Pons (tissue), 1 donor: ENCODE results near the gene PTDSS2.
A peak's percentile ranks its signal among the peaks of the same experiment; 100 is the strongest.

Source experiments
- DNase-seq: peaks from one replicate; pipeline ENCODE4 v3.0.0-alpha.2; 2016; ENCODE audit warnings: low spot score

Gene PTDSS2

GRCh38 chr11:490186-490929 lies 40.3 kb downstream of the PTDSS2 start:
- no peak for DNase-seq

- no peak for DNase-seq
Measured at GRCh38 chr11:490930-491260, 40.8 kb downstream of the PTDSS2 start.

- no peak for DNase-seq
Measured at GRCh38 chr11:491358-491757, 41.3 kb downstream of the PTDSS2 start.

- no peak for DNase-seq
Measured at GRCh38 chr11:492427-493226, 42.5 kb downstream of the PTDSS2 start.

GRCh38 chr11:494761-495536 lies 44.9 kb downstream of the PTDSS2 start:
- peak; percentile 82 for DNase-seq

GRCh38 chr11:495537-495931 lies 45.5 kb downstream of the PTDSS2 start:
- no peak for DNase-seq

GRCh38 chr11:496834-497564 lies 46.9 kb downstream of the PTDSS2 start:
- no peak for DNase-seq

- DNase-seq, result no peak
Measured at GRCh38 chr11:497565-498296, 47.7 kb downstream of the PTDSS2 start.

GRCh38 chr11:498297-499181 lies 48.5 kb downstream of the PTDSS2 start:
- DNase-seq, result no peak

- no peak for DNase-seq
Measured at GRCh38 chr11:499201-500076, 49.4 kb downstream of the PTDSS2 start.

GRCh38 chr11:501001-501682 lies 51.1 kb downstream of the PTDSS2 start:
- DNase-seq, result no peak

- no peak for DNase-seq
Measured at GRCh38 chr11:501683-502287, 51.7 kb downstream of the PTDSS2 start.

GRCh38 chr11:502288-503178 lies 52.5 kb downstream of the PTDSS2 start:
- no peak for DNase-seq

- DNase-seq, result peak; percentile 96
Measured at GRCh38 chr11:503179-503981, 53.3 kb downstream of the PTDSS2 start.

GRCh38 chr11:504053-504993 lies 54.2 kb downstream of the PTDSS2 start:
- DNase-seq, result no peak
